Anterior cingulate cortex (tissue), 58 donors: ENCODE measurements around the gene CSF1.
A peak's percentile ranks its signal among the peaks of the same experiment; 100 is the strongest.
"Not testable (repeated sequence)": the region's sequence is repeated elsewhere in the genome, so short reads cannot be mapped to it uniquely, and the experiment has no call there.

Experiments
- DNase-seq, 58 donors: peaks; one replicate each; lab custom pipeline; 2025; lab: John Stamatoyannopoulos, UW

CSF1 gene

GRCh38 chr1:109910123-109910962 is at the start of gene CSF1:
CSF1 (plus strand) TSS chr1:109910849; CDS start chr1:109911024, 175 bp downstream.
- peak in 52 of 58 donors; percentile 49 to 96 (median 74) for DNase-seq

GRCh38 chr1:109861616-109862015 is 49.0 kb upstream of the CSF1 start:
- DNase-seq, result not testable (repeated sequence)

GRCh38 chr1:109863667-109864046 is 47.0 kb upstream of the CSF1 start:
- DNase-seq, result no peak

GRCh38 chr1:109864047-109864822 is 46.4 kb upstream of the CSF1 start:
- no peak for DNase-seq

GRCh38 chr1:109864930-109865612 is 45.6 kb upstream of the CSF1 start:
- DNase-seq, result peak in 14 of 58 donors; percentile 20 to 75 (median 43)

- no peak for DNase-seq
Measured at GRCh38 chr1:109866071-109866470, 44.6 kb upstream of the CSF1 start.

GRCh38 chr1:109873278-109874175 is 37.1 kb upstream of the CSF1 start:
- no peak for DNase-seq

- DNase-seq, result no peak
Measured at GRCh38 chr1:109874445-109874844, 36.2 kb upstream of the CSF1 start.

GRCh38 chr1:109875874-109876273 is 34.8 kb upstream of the CSF1 start:
- no peak for DNase-seq

- no peak for DNase-seq
Measured at GRCh38 chr1:109876617-109877316, 33.9 kb upstream of the CSF1 start.

GRCh38 chr1:109877317-109877771 is 33.3 kb upstream of the CSF1 start:
- peak in 43 of 58 donors; percentile 22 to 82 (median 57) for DNase-seq

GRCh38 chr1:109877776-109878175 is 32.9 kb upstream of the CSF1 start:
- no peak for DNase-seq

GRCh38 chr1:109878531-109879104 is 32.0 kb upstream of the CSF1 start:
- DNase-seq, result no peak

GRCh38 chr1:109879371-109879770 is 31.3 kb upstream of the CSF1 start:
- not testable (repeated sequence) for DNase-seq

GRCh38 chr1:109879881-109880525 is 30.6 kb upstream of the CSF1 start:
- no peak for DNase-seq

- no peak for DNase-seq
Measured at GRCh38 chr1:109880971-109881894, 29.4 kb upstream of the CSF1 start.

GRCh38 chr1:109881906-109882287 is 28.8 kb upstream of the CSF1 start:
- DNase-seq, result no peak
